ENCODE results near the gene CISD1.

CISD1 gene

GRCh38 chr10:58265249-58265648 lies 3.7 kb upstream of the CISD1 start:
- in situ Hi-C loops (cut with MboI; ENCODE audit: low sequenced_read_pairs): no loop called here

GRCh38 chr10:58266003-58266825 lies 2.7 kb upstream of the CISD1 start:
- in situ Hi-C loops (cut with MboI; ENCODE audit: low sequenced_read_pairs): no loop called here

GRCh38 chr10:58266826-58267712 lies 1.9 kb upstream of the CISD1 start:
- in situ Hi-C loops (cut with MboI; ENCODE audit: low sequenced_read_pairs): no loop called here

GRCh38 chr10:58267713-58268453 lies 1.1 kb upstream of the CISD1 start, which contains the start of gene IPMK:
Gene IPMK, minus strand, starts transcription at chr10:58267894. Its CDS starts 283 bp downstream, at chr10:58267611.
- in situ Hi-C loops (cut with MboI; ENCODE audit: low sequenced_read_pairs): no loop called here

- in situ Hi-C loops (cut with MboI; ENCODE audit: low sequenced_read_pairs): no loop called here
These were observed 462 bp upstream of the CISD1 start for GRCh38 chr10:58268454-58268945.

- in situ Hi-C loops (cut with MboI; ENCODE audit: low sequenced_read_pairs): no loop called here
These were observed 874 bp downstream of the CISD1 start for GRCh38 chr10:58269782-58270290.

- in situ Hi-C loops (cut with MboI; ENCODE audit: low sequenced_read_pairs): no loop called here
These were observed 6.3 kb downstream of the CISD1 start for GRCh38 chr10:58275261-58275660.

GRCh38 chr10:58275908-58276307 lies 6.9 kb downstream of the CISD1 start:
- in situ Hi-C loops (cut with MboI; ENCODE audit: low sequenced_read_pairs): no loop called here

- in situ Hi-C loops (cut with MboI; ENCODE audit: low sequenced_read_pairs): no loop called here
These were observed 9.5 kb downstream of the CISD1 start for GRCh38 chr10:58278274-58278961.

- in situ Hi-C loops (cut with MboI; ENCODE audit: low sequenced_read_pairs): no loop called here
These were observed 10.0 kb downstream of the CISD1 start for GRCh38 chr10:58278962-58279307.

- in situ Hi-C loops (cut with MboI; ENCODE audit: low sequenced_read_pairs): loop anchor here (10.0 kb wide), 1 partner anchor 96 kb away; no protein-coding TSS in a partner anchor
These were observed 11.5 kb downstream of the CISD1 start for GRCh38 chr10:58280477-58280876.

- in situ Hi-C loops (cut with MboI; ENCODE audit: low sequenced_read_pairs): loop anchor here (10.0 kb wide), 1 partner anchor 96 kb away; no protein-coding TSS in a partner anchor
These were observed 12.3 kb downstream of the CISD1 start for GRCh38 chr10:58281092-58281752.

GRCh38 chr10:58282615-58283014 lies 13.7 kb downstream of the CISD1 start:
- in situ Hi-C loops (cut with MboI; ENCODE audit: low sequenced_read_pairs): loop anchor here (10.0 kb wide), 1 partner anchor 98 kb away; no protein-coding TSS in a partner anchor

- in situ Hi-C loops (cut with MboI; ENCODE audit: low sequenced_read_pairs): no loop called here
These were observed 22.7 kb downstream of the CISD1 start for GRCh38 chr10:58291538-58292174.

GRCh38 chr10:58293989-58294388 lies 25.0 kb downstream of the CISD1 start:
- in situ Hi-C loops (cut with MboI; ENCODE audit: low sequenced_read_pairs): no loop called here

- in situ Hi-C loops (cut with MboI; ENCODE audit: low sequenced_read_pairs): no loop called here
These were observed 30.6 kb downstream of the CISD1 start for GRCh38 chr10:58299580-58299979.

GRCh38 chr10:58300676-58301075 lies 31.7 kb downstream of the CISD1 start:
- in situ Hi-C loops (cut with MboI; ENCODE audit: low sequenced_read_pairs): no loop called here

- in situ Hi-C loops (cut with MboI; ENCODE audit: low sequenced_read_pairs): no loop called here
These were observed 33.3 kb downstream of the CISD1 start for GRCh38 chr10:58302254-58302653.

GRCh38 chr10:58304099-58304633 lies 35.2 kb downstream of the CISD1 start:
- in situ Hi-C loops (cut with MboI; ENCODE audit: low sequenced_read_pairs): no loop called here
